SK-N-SH treated with all-trans-retinoic acid at 6 μM for 48 hours (cell line): ENCODE data around the gene MOK.

Source experiments
- BACH2 ChIP-seq: fragments of 250-450 bp; sonication (Bioruptor Pico); IDR thresholded peaks from 2 replicates; pipeline ENCODE4 v1.9.0; 2021; ENCODE audit warnings: mild to moderate bottlenecking, borderline replicate concordance
- ESRRG ChIP-seq: fragments of 250-450 bp; sonication (Bioruptor Pico); IDR thresholded peaks from 2 replicates; pipeline ENCODE4 v1.6.1; 2021; ENCODE audit warnings: mild to moderate bottlenecking
- OSR1 ChIP-seq: fragments of 250-450 bp; sonication (Bioruptor Pico); IDR thresholded peaks from 2 replicates; pipeline ENCODE4 v1.8.0; 2022; ENCODE audit warnings: moderate library complexity, mild to moderate bottlenecking, inconsistent platforms
- PPARA ChIP-seq: fragments of 250-450 bp; sonication (Bioruptor Pico); IDR thresholded peaks from 2 replicates; pipeline ENCODE4 v1.5.0; 2020; ENCODE audit warnings: mild to moderate bottlenecking, borderline replicate concordance
- RARB ChIP-seq: fragments of 250-450 bp; sonication (Bioruptor Pico); IDR thresholded peaks from 2 replicates; pipeline ENCODE4 v1.8.0; 2021; ENCODE audit warnings: mild to moderate bottlenecking, moderate library complexity
- TCF4 ChIP-seq: fragments of 250-450 bp; sonication (Bioruptor Pico); IDR thresholded peaks from 2 replicates; pipeline ENCODE4 v1.8.0; 2021; ENCODE audit warnings: mild to moderate bottlenecking, moderate library complexity, borderline replicate concordance
- TOX ChIP-seq: fragments of 250-450 bp; sonication (Bioruptor Pico); IDR thresholded peaks from 2 replicates; pipeline ENCODE4 v1.8.0; 2021; ENCODE audit warnings: mild to moderate bottlenecking, moderate library complexity, borderline replicate concordance
- ZC3H10 ChIP-seq: fragments of 250-450 bp; sonication (Bioruptor Pico); IDR thresholded peaks from 2 replicates; pipeline ENCODE4 v1.5.1; 2021; ENCODE audit warnings: mild to moderate bottlenecking, moderate library complexity
- ZFP30 ChIP-seq: fragments of 450-650 bp; formaldehyde crosslinking; IDR thresholded peaks from 2 replicates; pipeline ENCODE4 v1.5.0; 2022; ENCODE audit warnings: mild to moderate bottlenecking, moderate library complexity
- TF ChIP-seq, protein P1 (sequence below): fragments of 250-450 bp; sonication (Bioruptor Pico); IDR thresholded peaks from 2 replicates; pipeline ENCODE4 v1.8.0; 2020; ENCODE audit warnings: mild to moderate bottlenecking, moderate library complexity, borderline replicate concordance
- TF ChIP-seq, protein P2 (sequence below): fragments of 250-450 bp; sonication (Bioruptor Pico); IDR thresholded peaks from 2 replicates; pipeline ENCODE4 v1.5.1; 2020; ENCODE audit warnings: low read depth, mild to moderate bottlenecking, moderate library complexity
- TF ChIP-seq, protein P3 (sequence below): fragments of 250-450 bp; sonication (Bioruptor Pico); IDR thresholded peaks from 2 replicates; pipeline ENCODE4 v1.5.0; 2020; ENCODE audit warnings: mild to moderate bottlenecking, moderate library complexity

DNA sequence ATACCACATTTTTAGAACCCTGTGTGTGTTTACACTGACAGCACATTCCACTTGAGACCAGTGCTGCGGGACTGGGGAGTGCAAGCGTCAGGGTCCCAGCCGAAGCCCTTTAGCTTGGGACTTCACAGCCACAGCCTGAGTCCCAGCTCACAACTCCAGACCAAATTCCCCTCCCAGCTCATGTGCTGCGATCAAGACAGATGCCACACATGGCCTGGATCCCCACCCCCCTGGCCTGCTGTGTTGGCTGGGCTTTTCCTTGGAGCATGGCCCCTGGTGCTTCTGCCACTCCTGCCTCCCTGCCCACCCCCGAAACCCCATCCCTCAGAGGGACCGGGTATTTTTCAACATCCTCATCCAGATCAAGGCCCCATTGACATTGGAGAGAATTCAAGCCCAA is 101.6 kb downstream of the MOK start:
- TF ChIP-seq ESRRG (CRISPR knock-in tag) (no peak), BACH2 (CRISPR knock-in tag) (no peak), TOX (no peak), ZFP30 (CRISPR knock-in tag) (no peak), ZC3H10 (CRISPR knock-in tag) (no peak), PPARA (no peak), OSR1 (CRISPR knock-in tag) (no peak), RARB (CRISPR knock-in tag) (no peak), TCF4 (CRISPR knock-in tag) (no peak)
- TF ChIP-seq, protein P1, sequence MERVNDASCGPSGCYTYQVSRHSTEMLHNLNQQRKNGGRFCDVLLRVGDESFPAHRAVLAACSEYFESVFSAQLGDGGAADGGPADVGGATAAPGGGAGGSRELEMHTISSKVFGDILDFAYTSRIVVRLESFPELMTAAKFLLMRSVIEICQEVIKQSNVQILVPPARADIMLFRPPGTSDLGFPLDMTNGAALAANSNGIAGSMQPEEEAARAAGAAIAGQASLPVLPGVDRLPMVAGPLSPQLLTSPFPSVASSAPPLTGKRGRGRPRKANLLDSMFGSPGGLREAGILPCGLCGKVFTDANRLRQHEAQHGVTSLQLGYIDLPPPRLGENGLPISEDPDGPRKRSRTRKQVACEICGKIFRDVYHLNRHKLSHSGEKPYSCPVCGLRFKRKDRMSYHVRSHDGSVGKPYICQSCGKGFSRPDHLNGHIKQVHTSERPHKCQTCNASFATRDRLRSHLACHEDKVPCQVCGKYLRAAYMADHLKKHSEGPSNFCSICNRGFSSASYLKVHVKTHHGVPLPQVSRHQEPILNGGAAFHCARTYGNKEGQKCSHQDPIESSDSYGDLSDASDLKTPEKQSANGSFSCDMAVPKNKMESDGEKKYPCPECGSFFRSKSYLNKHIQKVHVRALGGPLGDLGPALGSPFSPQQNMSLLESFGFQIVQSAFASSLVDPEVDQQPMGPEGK (CRISPR knock-in tag): no peak
- TF ChIP-seq, protein P2, sequence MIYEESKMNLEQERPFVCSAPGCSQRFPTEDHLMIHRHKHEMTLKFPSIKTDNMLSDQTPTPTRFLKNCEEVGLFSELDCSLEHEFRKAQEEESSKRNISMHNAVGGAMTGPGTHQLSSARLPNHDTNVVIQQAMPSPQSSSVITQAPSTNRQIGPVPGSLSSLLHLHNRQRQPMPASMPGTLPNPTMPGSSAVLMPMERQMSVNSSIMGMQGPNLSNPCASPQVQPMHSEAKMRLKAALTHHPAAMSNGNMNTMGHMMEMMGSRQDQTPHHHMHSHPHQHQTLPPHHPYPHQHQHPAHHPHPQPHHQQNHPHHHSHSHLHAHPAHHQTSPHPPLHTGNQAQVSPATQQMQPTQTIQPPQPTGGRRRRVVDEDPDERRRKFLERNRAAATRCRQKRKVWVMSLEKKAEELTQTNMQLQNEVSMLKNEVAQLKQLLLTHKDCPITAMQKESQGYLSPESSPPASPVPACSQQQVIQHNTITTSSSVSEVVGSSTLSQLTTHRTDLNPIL (CRISPR knock-in tag): no peak
- TF ChIP-seq, protein P3, sequence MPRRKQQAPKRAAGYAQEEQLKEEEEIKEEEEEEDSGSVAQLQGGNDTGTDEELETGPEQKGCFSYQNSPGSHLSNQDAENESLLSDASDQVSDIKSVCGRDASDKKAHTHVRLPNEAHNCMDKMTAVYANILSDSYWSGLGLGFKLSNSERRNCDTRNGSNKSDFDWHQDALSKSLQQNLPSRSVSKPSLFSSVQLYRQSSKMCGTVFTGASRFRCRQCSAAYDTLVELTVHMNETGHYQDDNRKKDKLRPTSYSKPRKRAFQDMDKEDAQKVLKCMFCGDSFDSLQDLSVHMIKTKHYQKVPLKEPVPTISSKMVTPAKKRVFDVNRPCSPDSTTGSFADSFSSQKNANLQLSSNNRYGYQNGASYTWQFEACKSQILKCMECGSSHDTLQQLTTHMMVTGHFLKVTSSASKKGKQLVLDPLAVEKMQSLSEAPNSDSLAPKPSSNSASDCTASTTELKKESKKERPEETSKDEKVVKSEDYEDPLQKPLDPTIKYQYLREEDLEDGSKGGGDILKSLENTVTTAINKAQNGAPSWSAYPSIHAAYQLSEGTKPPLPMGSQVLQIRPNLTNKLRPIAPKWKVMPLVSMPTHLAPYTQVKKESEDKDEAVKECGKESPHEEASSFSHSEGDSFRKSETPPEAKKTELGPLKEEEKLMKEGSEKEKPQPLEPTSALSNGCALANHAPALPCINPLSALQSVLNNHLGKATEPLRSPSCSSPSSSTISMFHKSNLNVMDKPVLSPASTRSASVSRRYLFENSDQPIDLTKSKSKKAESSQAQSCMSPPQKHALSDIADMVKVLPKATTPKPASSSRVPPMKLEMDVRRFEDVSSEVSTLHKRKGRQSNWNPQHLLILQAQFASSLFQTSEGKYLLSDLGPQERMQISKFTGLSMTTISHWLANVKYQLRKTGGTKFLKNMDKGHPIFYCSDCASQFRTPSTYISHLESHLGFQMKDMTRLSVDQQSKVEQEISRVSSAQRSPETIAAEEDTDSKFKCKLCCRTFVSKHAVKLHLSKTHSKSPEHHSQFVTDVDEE (CRISPR knock-in tag): no peak
